HG02981 (cell line): ENCODE measurements around the gene C19orf47.

Experiments
- ATAC-seq: cut with Tn5 transposase; IDR thresholded peaks from one replicate; pipeline ENCODE4 v1.9.1; 2021; ENCODE audit warnings: mild to moderate bottlenecking, moderate library complexity; ENCODE audit not compliant: unreplicated experiment

The C19orf47 gene

GRCh38 chr19:40321076-40321475, 27.1 kb downstream of the C19orf47 start:
- ATAC-seq = no peak

- no peak for ATAC-seq
Measured at GRCh38 chr19:40320558-40320935, 27.6 kb downstream of the C19orf47 start.

- no peak for ATAC-seq
Measured at GRCh38 chr19:40317338-40317737, 30.9 kb downstream of the C19orf47 start.

GRCh38 chr19:40315812-40316470, 32.3 kb downstream of the C19orf47 start:
- no peak for ATAC-seq

GRCh38 chr19:40314656-40315055, 33.5 kb downstream of the C19orf47 start:
- no peak for ATAC-seq

- no peak for ATAC-seq
Measured at GRCh38 chr19:40313229-40313983, 34.8 kb downstream of the C19orf47 start.

GRCh38 chr19:40312533-40312932, 35.7 kb downstream of the C19orf47 start:
- no peak for ATAC-seq

- no peak for ATAC-seq
Measured at GRCh38 chr19:40309666-40310065, 38.5 kb downstream of the C19orf47 start.

- ATAC-seq = no peak
Measured at GRCh38 chr19:40305403-40305802, 42.8 kb downstream of the C19orf47 start.

GRCh38 chr19:40304306-40304705, 43.9 kb downstream of the C19orf47 start:
- no peak for ATAC-seq

GRCh38 chr19:40303765-40304164, 44.4 kb downstream of the C19orf47 start:
- ATAC-seq = no peak

GRCh38 chr19:40302224-40303011, 45.8 kb downstream of the C19orf47 start:
- no peak for ATAC-seq

- ATAC-seq = no peak
Measured at GRCh38 chr19:40300668-40301067, 47.5 kb downstream of the C19orf47 start.

GRCh38 chr19:40298026-40298425, 50.2 kb downstream of the C19orf47 start:
- no peak for ATAC-seq

- no peak for ATAC-seq
Measured at GRCh38 chr19:40294560-40294959, 53.6 kb downstream of the C19orf47 start.

GRCh38 chr19:40286971-40287421, 61.2 kb downstream of the C19orf47 start:
- no peak for ATAC-seq

- ATAC-seq = no peak
Measured at GRCh38 chr19:40286235-40286970, 61.8 kb downstream of the C19orf47 start.

GRCh38 chr19:40285353-40286234, 62.6 kb downstream of the C19orf47 start:
- peak; percentile 81 for ATAC-seq

- ATAC-seq = peak; percentile 14
Measured at GRCh38 chr19:40284501-40285352, 63.5 kb downstream of the C19orf47 start, which contains the start of gene AKT2. AKT2 (minus strand) TSS chr19:40285345; CDS start chr19:40265267, 20,078 bp downstream.
